Hindlimb muscle (tissue), 1 donor: Measurements from ENCODE around the gene RAB27B. TPM values are rescaled to one million over a fixed set of nuclear protein-coding genes. Genes with fewer than 3 reads are reported as not detected.

ENCODE experiments used
- DNase-seq: peaks from one replicate; pipeline ENCODE4 v3.0.0-alpha.2; 2013
- polyA plus RNA-seq: library from polyadenylated mRNA; unstranded; fragments of 120-200 nt; gene quantifications from one replicate; pipeline ENCODE4 v1.2.1, GENCODE V29; 2013; ENCODE audit not compliant: insufficient read length

The RAB27B gene
- polyA plus RNA-seq, 1 donor: 0.30 TPM

DNA sequence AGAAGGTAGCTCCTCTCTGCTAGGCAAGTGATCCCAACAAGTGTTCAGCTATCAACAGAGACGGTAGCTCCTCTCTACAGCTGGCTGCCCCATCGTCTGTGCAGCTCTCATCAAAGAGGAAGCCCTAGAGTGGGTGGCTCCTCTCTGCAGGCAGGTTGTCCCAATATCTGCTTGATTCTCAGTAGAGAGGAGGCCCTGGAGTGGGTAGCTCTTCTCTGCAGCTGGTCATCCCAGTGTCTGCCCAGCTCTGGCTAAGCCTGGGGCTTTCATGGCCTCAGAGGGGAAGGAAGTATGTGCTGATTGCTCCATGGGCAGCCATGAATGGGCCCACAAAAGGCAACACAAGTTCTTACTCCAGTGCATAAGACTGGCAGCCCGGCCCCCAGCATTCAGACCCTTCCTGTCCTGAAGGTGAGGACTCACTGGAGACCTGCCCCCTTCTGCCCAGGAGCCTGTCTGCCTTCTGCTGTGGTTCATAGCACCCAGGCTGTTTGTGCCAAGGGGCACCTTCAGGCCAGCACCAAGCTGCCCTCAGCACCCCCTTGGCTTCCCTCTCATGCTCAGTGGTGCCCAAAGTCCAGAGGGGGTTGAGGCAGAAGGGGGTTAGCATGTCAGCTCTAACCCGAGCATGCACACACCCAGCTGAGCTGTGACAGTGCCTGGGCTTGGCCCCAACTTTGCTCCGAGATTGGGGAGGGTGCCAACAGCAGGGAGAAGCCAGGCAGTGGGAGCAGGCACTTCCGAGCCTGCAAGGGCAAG, 82.1 kb downstream of the RAB27B start:
- no peak for DNase-seq

DNA sequence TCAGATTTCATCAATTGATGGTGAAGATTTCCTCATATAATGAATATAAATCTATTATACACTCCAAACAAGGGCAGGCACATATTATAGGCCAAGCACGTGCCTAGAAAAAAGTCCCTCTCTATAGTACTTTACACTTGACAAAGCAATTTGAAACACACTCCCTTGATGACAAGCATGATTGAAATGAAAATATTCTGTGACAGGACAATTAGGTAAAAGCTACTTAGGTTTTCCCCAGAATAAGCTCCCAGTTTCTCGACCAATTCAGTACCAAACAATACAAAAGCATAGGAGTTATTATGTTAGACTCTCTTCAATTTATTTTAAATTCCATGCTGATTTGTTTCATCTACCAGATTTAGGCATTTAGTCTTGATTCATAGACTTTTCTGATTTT, 83.3 kb downstream of the RAB27B start:
- DNase-seq: no peak

DNA sequence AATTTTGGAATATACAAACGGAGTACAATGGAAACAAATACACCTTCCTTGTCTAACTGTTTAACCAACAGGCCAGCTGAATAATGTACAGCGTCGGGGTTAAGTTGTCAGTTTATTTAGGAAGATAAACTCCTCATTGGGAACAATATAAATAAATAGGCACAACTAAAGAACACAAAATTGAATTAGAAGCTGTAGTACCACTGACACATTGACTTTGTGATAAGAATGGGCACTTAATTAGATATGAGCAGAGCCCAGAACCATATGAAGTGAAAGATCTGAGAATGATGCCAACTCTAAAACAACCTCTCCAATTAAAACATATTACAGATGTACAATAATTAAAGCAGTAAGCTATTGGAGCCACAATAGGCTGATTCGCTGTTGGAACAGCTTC, 86.5 kb downstream of the RAB27B start:
- no peak for DNase-seq

DNA sequence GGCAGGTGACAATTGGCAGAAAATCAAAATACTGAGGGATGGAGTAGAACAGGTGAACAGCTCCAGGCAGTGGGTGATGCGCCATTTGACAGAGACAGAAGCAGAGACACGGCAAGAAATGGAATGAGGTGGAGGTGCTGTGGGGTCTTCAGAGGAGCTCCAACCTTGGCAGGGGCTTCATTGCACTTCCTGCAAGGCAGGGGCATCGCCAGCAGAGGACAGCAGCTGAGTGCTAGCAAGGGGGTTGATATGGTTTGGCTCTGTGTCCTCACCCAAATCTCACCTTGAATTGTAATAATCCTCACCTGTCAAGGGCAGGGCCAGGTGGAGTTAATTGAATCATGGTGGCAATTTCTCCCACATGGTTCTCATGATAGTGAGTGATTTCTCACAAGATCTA, 88.2 kb downstream of the RAB27B start:
- no peak for DNase-seq

DNA sequence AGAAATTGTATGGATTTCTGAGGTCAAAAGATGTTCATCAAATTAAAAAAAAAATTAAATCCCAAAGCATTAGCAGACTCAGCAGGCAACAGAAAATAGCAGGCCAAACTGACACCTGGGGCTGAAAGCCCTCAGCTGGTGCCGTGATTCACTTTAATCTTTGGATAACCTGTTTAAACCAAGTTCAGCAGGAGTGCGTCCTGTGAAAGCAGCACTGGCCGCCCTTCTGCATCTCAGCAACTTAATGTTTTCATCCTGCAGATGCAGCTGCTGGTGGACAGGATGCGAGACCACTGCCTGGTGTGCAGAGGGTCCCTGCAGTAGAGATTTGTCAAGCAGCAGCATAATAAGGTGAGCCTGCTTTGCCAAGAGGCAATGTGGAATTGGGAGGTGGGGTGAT, 89.8 kb downstream of the RAB27B start:
- no peak for DNase-seq

DNA sequence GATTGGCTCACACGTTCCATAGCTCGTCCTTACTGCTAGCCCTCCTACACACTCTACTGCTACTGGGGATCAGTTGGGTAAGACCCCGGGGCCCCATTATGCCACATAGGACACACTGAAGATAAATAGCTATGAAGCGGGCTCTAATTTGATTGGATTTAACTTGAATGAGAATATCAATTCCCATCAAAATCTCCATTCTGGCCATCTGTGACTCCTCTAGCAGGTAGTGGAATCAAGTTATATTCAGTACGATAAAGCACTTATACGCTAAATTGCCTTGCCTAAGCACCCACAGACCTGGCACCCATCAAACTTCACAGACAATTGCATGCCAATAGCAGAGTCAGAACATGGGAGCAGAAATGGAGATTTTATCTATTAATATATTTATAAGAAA, 91.1 kb downstream of the RAB27B start:
- no peak for DNase-seq

DNA sequence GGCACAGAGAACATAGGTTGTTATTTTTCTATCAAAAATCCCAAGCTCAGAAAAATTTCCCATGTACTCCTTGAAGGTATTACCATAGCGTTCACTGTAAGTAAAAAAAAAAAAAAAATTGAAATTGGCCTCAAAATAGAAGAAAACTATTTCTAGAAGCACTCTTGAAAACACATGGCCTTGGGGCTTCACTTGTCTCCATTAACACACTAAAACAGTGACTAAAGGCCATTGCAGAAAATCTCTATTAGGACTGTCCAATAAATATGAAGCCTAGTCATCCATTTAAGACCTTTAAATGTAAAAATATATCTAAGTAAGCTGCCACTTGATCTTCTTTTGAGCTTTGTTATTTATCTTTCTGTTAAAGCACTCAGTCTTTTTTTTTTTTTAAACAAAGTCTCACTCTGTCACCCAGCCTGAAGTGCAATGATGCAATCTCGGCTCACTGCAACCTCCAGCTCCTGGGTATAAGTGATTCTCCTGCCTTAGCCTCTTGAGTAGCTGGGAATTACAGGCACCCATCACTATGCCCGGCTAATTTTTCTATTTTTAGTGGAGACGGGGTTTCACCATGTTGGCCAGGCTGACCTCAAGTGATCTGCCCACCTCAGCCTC, 95.2 kb downstream of the RAB27B start:
- DNase-seq: no peak

DNA sequence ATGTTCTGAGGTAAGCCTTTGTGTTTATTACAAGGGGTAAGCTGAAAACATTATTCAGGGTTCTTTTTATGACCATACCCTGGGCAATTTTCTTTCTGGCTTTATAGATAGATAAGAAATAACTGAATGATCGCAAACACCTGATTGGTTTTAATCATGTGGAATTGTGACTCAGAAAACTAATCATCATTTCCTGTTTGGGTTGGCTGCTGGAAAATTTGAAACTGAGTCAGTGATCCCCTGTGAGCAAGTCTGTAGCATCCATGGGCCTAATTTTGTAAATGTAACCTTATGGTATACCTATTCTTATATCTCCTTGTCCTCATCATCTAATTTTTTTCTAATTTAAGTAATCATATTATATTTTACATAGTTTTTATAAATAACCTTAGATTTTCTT, 96.7 kb downstream of the RAB27B start:
- no peak for DNase-seq

DNA sequence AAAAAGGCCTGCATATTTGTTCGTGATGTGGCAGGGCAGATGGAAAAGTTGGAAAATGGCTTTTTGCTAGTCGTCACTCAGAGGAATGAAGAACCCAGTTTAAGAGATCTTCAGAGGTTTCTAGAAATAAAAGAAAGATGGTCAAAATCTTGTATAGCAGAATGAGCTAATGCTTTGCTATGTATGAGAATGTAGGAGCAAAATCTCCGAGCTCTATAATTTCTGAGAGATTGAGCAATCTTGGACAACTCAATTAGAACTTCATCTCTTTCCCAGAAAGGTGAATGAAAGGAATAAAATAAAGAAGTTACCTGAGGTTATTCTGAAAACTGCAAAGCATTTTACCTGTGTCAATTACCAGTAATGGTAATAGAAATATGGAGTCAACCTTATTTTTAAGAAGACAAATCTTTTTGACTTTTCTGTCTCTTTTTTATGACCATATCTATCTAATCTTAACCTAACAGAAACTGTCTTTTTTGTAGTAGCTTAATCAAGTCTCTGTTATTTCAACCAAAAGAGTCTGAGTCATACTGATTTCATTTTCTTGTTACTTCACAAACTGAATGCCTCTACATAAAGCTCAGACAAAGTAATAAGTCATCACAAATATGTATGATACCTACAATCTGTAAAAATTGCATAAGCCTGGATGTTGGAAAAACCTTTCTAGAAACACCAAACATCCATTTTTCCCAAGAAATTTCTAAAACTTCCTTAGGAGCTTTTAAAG, 98.5 kb downstream of the RAB27B start:
- no peak for DNase-seq

DNA sequence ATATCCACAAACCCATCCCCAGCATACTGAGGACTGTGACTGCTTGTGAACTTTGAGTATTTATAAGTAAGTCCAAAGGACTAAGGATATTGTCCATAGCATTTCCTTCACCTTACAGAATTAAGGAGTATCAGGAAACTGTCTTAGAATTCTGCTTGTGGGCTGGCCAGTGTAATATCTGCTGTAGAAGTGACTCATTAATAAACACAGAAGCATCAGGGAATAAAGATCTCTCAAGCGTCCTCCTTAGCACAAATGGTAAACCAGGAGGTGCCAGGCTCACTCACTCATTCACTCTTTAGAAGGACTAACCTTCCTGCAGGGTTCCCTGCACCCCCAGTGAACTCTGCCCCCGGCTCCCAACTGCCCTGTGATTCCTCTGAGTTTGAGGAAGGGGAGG, 100.0 kb downstream of the RAB27B start:
- no peak for DNase-seq

DNA sequence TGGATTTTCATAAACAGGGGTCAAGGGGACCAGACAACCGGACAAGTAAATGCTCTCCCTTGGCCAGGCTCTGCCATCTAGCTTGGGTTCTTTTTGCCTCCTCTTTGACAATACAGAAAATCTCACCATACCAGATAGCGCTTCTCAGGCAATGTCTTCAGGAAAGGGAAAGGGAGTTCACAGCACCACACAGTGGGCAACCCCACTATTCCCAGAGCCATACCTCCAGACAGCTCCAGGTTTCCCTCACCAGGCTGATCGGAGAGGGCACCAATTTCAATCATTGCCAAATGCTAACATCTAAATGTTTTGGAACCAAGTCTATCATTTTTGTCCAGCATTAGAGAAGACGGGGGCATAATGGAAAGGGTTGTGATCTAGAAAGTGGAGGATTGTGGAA, 102.9 kb downstream of the RAB27B start:
- DNase-seq: no peak

DNA sequence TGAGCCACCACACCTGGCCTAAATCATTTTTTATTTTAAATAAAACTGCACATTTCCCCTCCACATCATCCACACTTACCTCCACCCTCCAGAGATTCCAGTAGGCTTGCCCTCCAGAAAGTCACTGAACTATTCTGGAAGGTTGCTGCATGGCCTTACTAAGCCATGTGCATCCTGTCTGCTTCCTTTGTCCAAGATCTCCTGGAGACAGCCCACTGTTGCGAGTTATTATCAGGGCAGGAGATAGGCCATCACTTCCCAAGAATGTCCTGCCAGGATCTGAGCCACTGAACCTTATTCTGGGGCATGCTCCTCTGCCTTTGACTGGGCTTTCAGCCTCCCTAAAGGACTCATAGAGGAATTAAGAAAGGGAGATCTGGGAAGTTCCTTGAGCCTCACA, 104.2 kb downstream of the RAB27B start:
- DNase-seq: no peak

DNA sequence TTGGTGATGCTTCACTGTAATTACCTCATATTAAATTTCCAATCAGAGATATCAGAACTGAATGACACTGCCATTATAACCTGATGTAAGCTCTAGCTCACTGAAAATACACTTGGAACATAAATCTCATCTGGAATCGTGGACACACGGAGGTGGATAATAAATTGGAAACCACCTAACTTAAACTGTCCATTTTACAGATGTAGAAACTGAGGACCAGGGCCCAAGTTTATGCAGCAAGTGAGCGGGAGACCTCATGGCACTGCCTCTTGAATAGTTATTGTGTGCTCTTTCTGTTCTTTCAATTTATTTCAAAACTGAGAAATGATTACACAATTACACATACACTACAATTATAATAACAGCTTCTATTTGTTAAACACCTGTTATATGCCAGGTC, 110.2 kb downstream of the RAB27B start:
- no peak for DNase-seq

DNA sequence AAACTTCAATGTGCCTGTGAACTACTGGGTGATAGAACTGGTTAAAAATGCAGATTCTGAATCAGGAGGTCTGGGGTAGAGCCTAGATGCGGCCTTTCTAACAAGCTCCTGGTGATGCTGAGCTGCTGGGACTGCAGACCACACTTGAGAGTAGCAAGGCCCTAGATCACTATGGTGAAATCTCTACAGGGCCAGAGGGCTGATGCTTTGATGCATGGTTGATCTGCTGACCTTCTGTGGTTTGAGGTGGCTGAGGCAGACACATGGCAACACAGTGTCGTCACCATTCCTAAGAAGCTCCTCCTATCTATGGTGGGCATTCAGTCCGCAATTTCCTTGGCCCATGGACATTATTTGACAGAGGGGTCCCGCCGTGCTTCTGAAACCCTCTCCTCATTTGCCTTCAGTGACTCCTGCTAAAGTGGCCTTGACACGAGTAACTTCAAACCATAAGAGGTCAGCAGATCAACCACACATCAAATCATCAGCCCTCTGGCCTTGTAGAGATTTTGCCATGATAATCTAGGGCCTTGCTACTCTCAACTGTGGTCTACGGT, 111.2 kb downstream of the RAB27B start:
- DNase-seq: no peak

DNA sequence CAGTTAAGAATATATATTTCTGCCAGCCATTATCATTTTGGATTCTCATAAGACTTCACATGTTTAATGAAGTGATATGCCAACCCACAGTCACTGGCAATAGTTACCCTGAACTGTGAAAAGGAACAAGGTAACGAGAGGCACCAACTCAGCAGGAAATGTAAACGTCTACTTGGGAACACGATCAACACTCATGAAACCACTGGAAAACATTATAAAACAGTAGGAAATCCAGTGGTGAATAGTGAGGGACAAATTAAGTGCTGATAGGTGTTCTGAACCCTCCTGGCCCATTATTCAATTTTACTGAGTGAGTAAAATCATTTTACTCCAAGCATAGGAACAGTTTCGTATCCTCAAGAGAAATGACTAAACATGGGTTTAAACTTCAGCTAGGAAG, 113.9 kb downstream of the RAB27B start:
- no peak for DNase-seq

DNA sequence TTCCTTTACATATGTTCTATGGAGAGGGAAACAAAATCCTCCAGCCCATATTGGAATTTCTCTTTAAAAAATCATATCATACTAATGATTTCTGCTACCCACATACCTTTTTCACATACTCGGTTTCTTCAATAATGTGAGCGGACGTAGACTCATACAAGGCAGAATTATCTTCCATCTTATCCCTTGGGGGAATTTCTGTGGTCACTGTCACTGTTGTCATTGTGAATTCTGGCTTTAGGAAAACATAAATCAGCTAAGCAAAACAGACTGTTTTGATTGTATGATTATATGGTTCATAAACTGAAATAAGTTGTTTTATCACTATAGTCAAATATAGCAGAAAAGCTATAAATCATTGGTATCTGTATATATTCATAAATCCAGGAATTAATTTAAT, 114.3 kb downstream of the RAB27B start:
- no peak for DNase-seq

Other genes starting within 250 kb of the RAB27B start
- gene DYNAP, start 237.2 kb upstream of the RAB27B start, polyA plus RNA-seq: not detected
- 0.35 TPM for gene CCDC68, start 131.0 kb downstream of the RAB27B start, polyA plus RNA-seq